GM12891 (cell line): ENCODE measurements around the gene U2AF2.

ENCODE experiments used
- DNase-seq: peaks from one replicate; pipeline ENCODE4 v3.0.0; 2011; ENCODE audit warnings: low spot score; ENCODE audit not compliant: insufficient read length
- FAIRE-seq: peaks from 2 replicates; lab custom pipeline; 2011; peaks lifted over from hg19 to GRCh38; lab: Jason Lieb, UNC
- PAX5 ChIP-seq: IDR thresholded peaks from 2 replicates; pipeline ENCODE4 v1.6.1; 2011; ENCODE audit warnings: low read length, moderate library complexity, mild to moderate bottlenecking; ENCODE audit not compliant: insufficient read depth, severe bottlenecking
- POLR2A ChIP-seq: IDR thresholded peaks from 2 replicates; pipeline ENCODE4 v1.6.1; 2011; ENCODE audit warnings: low read depth, low read length, control low read depth
- POLR2AphosphoS5 ChIP-seq: IDR thresholded peaks from 2 replicates; pipeline ENCODE4 v1.6.1; 2011; ENCODE audit warnings: low read depth, low read length, control low read depth
- POU2F2 ChIP-seq: IDR thresholded peaks from 2 replicates; pipeline ENCODE4 v1.6.1; 2011; ENCODE audit warnings: low read depth, mild to moderate bottlenecking, control low read depth, low read length, moderate library complexity
- SPI1 ChIP-seq: IDR thresholded peaks from 2 replicates; pipeline ENCODE4 v1.6.1; 2011; ENCODE audit warnings: low read depth, low read length, control low read depth
- TAF1 ChIP-seq: IDR thresholded peaks from 2 replicates; pipeline ENCODE4 v1.6.1; 2011; ENCODE audit warnings: low read depth, low read length, control low read depth

The U2AF2 gene

GRCh38 chr19:55633861-55634260 is 21.0 kb upstream of the U2AF2 start:
- DNase-seq (no peak), FAIRE-seq (no peak)
- TF ChIP-seq POLR2A (no peak), PAX5 (no peak), TAF1 (no peak), POU2F2 (no peak), POLR2AphosphoS5 (no peak), SPI1 (no peak)

GRCh38 chr19:55635334-55635717 is 19.5 kb upstream of the U2AF2 start:
- TF ChIP-seq POLR2AphosphoS5 (no peak), TAF1 (no peak), POLR2A (no peak), POU2F2 (peak; percentile 18; the same call in 1 of the 2 replicates), SPI1 (no peak), PAX5 (no peak)
- no peak for DNase-seq

GRCh38 chr19:55635856-55636440 is 18.9 kb upstream of the U2AF2 start:
- no peak for DNase-seq
- FAIRE-seq = no peak
- TF ChIP-seq POU2F2 = no peak; the same call in 1 of the 2 replicates
- peak; percentile 63 for TF ChIP-seq POLR2AphosphoS5
- peak; percentile 64; the same call in 1 of the 2 replicates for TF ChIP-seq POLR2A
- no peak for TF ChIP-seq PAX5
- 0 out of 2 replicates have a peak, but pooled peaks have one; percentile 24 for TF ChIP-seq SPI1
- no peak for TF ChIP-seq TAF1

More at GRCh38 chr19:55635334-55635717, 19.5 kb upstream of the U2AF2 start:
- FAIRE-seq = no peak

- no peak for DNase-seq
- FAIRE-seq = no peak
- TF ChIP-seq PAX5 = no peak
- TF ChIP-seq POLR2AphosphoS5 = no peak
- no peak for TF ChIP-seq POU2F2
- TF ChIP-seq POLR2A = no peak
- no peak for TF ChIP-seq SPI1
- TF ChIP-seq TAF1 = no peak
Observed at GRCh38 chr19:55636723-55637122, 18.1 kb upstream of the U2AF2 start.

GRCh38 chr19:55637534-55637933 is 17.3 kb upstream of the U2AF2 start:
- TF ChIP-seq POLR2AphosphoS5 = no peak
- TF ChIP-seq PAX5 = no peak
- no peak for TF ChIP-seq SPI1
- no peak; the same call in 1 of the 2 replicates for TF ChIP-seq POLR2A
- TF ChIP-seq TAF1 = no peak
- TF ChIP-seq POU2F2 = no peak
- FAIRE-seq = no peak
- DNase-seq = no peak

- FAIRE-seq (peak; percentile 51), DNase-seq (no peak)
- TF ChIP-seq POLR2A = peak; percentile 31; the same call in 1 of the 2 replicates
- TF ChIP-seq POU2F2 = no peak
- no peak for TF ChIP-seq SPI1
- TF ChIP-seq TAF1 = peak; percentile 45; the same call in 1 of the 2 replicates
- TF ChIP-seq PAX5 = no peak
- TF ChIP-seq POLR2AphosphoS5 = no peak
Observed at GRCh38 chr19:55638864-55639359, 15.9 kb upstream of the U2AF2 start.

GRCh38 chr19:55640043-55640576 is 14.7 kb upstream of the U2AF2 start:
- peak; percentile 58 for FAIRE-seq
- no peak for DNase-seq
- TF ChIP-seq POLR2AphosphoS5 (0 out of 2 replicates have a peak, but pooled peaks have one; percentile 35), POLR2A (no peak), PAX5 (no peak), POU2F2 (0 out of 2 replicates have a peak, but pooled peaks have one; percentile 7)

GRCh38 chr19:55640577-55641425 is 14.0 kb upstream of the U2AF2 start, which contains the start of gene ZNF580:
Gene ZNF580 (plus strand): TSS chr19:55641002. CDS start chr19:55642509, 1,507 bp downstream.
- TF ChIP-seq POU2F2 = no peak
- peak; percentile 27; the same call in 1 of the 2 replicates for TF ChIP-seq TAF1
- no peak for TF ChIP-seq POLR2AphosphoS5
- TF ChIP-seq SPI1 = no peak
- TF ChIP-seq POLR2A = no peak
- peak; percentile 29 for TF ChIP-seq PAX5
- DNase-seq = peak; percentile 64
- FAIRE-seq = peak; percentile 95

- TF ChIP-seq TAF1 (no peak), PAX5 (no peak), POLR2A (no peak), POLR2AphosphoS5 (no peak), POU2F2 (no peak), SPI1 (peak; percentile 51)
- FAIRE-seq = peak; percentile 51
- no peak for DNase-seq
Observed at GRCh38 chr19:55641426-55642152, 13.2 kb upstream of the U2AF2 start.
